Cardiac septum (tissue), 1 donor: ENCODE measurements around the gene PRXL2C. TPM values are rescaled to one million over a fixed set of nuclear protein-coding genes. Genes with fewer than 3 reads are reported as not detected.
"Not testable (repeated sequence)": the region's sequence is repeated elsewhere in the genome, so short reads cannot be mapped to it uniquely, and the experiment has no call there.

Experiments
- DNase-seq: peaks from one replicate; pipeline ENCODE4 v3.0.0-alpha.2; 2020; ENCODE audit warnings: low spot score
- intact Hi-C: fragments of 100-400 bp; cut with DNase I; formaldehyde crosslinking; loops from one replicate; pipeline ENCODE4 v1.14.0; 2022
- long read RNA-seq: library from polyadenylated mRNA; unstranded; transcript quantifications from one replicate; pipeline ENCODE4 v2.0.0, GENCODE V29; 2021
- total RNA-seq: library from RNA; stranded (reverse); fragmentation: NEBNext Ultra II Directional; extraction: Animal tissue kit (Norgen Biotek cat#: 25700); gene quantifications from one replicate; pipeline ENCODE4 v1.2.1, GENCODE V29; 2021
- donor health status: DM: no; HTN: no; CAD: no.

PRXL2C gene, protein sequence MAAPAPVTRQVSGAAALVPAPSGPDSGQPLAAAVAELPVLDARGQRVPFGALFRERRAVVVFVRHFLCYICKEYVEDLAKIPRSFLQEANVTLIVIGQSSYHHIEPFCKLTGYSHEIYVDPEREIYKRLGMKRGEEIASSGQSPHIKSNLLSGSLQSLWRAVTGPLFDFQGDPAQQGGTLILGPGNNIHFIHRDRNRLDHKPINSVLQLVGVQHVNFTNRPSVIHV
- total RNA-seq = 18.0 TPM
- long read RNA-seq, transcript PRXL2C-201 (6 exons, 2,863 nt) = major isoform, 9 of 18 reads
- long read RNA-seq, partial matches to known transcripts = 3 of 18 reads
- long read RNA-seq, other reads (novel, unspliced or antisense) = 6 of 18 reads

DNA sequence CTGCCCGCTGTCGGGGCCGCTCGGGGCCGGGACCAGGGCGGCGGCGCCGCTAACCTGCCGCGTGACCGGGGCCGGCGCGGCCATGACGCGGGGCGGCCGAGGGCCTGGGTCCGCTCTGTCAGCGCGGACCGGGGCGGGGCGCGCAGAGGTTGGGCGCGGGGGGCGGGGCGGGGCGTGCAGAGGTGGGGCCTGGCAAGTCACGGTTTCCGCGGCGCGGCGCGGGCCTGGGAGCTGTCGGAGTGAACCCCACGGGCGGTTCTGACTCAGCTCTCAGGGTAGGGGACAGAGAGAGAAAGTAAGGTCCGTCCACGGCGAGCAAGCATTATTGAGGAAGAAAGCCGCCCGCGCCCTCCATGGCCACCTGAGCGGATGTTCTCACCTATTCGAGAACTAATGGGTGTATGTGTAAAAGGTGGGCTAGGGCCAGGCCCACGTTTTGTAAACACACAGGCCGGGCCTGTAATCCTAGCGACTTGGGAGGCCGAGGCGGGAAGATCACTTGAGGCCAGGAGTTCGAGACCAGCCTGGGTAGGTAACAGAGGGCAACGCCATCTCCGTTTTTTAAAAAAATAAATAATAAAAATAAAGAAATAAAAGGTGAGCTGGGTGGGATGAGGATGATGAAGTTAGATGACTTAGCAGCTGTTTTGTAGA lies at the start of gene PRXL2C:
Gene PRXL2C, minus strand, starts transcription at position 120 of the 654 bp plus-strand sequence. Its CDS starts 36 bp downstream, at position 84.
- intact Hi-C loops = loop anchor here (2.0 kb wide), 2 partner anchors 37 to 89 kb away; partner anchors contain the start of gene CDC14B
- peak; percentile 93 for DNase-seq

DNA sequence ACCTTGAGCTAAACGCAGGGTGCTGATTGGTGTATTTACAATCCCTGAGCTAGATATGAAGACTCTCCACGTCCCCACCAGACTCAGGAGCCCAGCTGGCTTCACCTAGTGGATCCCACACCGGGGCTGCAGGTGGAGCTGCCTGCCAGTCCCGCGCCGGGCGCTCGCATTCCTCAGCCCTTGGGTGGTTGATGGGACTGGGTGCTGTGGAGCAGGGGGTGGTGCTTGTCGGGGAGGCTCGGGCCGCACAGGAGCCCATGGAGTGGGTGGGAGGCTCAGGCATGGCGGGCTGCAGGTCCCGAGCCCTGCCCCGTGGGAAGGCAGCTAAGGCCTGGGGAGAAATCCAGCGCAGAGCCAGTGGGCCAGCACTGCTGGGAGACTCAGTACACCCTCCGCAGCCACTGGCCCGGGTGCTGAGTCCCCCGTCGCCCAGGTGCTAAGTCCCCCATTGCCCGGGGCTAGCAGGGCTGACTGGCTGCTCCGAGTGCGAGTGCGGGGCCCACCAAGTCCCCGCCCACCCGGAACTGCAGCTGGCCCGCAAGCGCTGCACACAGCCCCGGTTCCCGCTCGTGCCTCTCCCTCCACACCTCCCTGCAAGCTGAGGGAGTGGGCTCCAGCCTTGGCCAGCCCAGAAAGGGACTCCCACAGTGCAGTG lies 45.7 kb upstream of the PRXL2C start:
- DNase-seq, intact Hi-C loops: not testable (repeated sequence)

GRCh38 chr9:96691326-96691725 lies 36.2 kb upstream of the PRXL2C start:
- DNase-seq = no peak
- intact Hi-C loops = no loop called here

- intact Hi-C loops = no loop called here
- DNase-seq = no peak
Measured at GRCh38 chr9:96688745-96689464, 33.8 kb upstream of the PRXL2C start.

GRCh38 chr9:96688187-96688586 lies 33.1 kb upstream of the PRXL2C start:
- no peak for DNase-seq
- intact Hi-C loops = no loop called here

- intact Hi-C loops = no loop called here
- peak; percentile 91 for DNase-seq
Measured at GRCh38 chr9:96686638-96687335, 31.7 kb upstream of the PRXL2C start.

DNA sequence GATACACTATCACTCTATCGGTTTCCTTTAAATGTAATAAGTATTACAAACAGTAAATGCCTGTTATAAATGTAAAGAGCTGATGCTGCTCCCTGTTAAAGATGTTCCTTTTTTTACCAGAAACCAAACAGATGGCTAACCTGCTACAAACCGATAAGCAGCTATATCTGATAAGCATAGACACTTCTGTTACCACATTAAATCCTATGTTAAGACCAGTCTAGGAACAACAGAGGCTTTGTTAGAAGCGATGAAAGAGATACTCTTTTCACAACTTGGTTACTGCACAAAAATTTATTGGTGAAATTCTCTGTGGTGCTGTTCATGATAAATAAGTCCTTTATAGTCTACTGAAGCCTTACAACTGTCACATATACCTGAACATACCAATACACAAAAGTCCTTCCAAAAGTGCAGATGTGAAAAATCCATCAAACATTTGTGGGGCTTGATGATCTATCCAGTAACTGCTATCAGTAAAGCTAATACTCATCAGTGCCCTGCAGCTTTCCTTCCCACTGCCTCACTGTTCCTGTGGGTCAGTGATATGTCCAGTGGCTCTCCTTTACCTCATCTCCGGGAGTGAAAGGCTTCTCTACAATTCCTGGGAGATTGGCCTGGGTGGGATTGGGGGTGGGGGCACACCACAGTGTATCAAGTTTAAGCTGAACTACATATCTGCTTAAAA lies 25.8 kb upstream of the PRXL2C start:
- DNase-seq = no peak
- intact Hi-C loops = no loop called here

GRCh38 chr9:96674906-96675538 lies 19.9 kb upstream of the PRXL2C start:
- intact Hi-C loops = no loop called here
- no peak for DNase-seq

DNA sequence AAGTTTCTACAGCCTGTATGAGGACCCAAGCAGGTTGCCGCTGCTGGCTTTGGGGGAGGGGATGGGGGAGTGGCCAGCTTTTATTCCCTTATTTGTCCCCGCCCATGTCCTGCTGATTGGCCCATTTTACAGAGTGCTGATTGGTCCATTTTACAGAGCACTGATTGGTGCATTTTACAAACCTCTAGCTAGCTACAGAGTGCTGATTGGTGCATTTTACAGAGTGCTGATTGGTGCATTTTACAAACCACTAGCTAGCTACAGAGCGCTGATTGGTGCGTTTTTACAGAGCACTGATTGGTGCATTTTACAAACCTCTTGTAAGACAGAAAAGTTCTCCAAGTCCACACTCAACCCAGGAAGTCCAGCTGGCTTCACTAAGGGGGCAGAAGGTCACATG lies 18.7 kb upstream of the PRXL2C start:
- DNase-seq, intact Hi-C loops: not testable (repeated sequence)

- intact Hi-C loops = loop anchor here (5.0 kb wide), 1 partner anchor 342 kb away; no protein-coding TSS in a partner anchor
- DNase-seq = no peak
Measured at GRCh38 chr9:96668868-96669534, 13.9 kb upstream of the PRXL2C start.

DNA sequence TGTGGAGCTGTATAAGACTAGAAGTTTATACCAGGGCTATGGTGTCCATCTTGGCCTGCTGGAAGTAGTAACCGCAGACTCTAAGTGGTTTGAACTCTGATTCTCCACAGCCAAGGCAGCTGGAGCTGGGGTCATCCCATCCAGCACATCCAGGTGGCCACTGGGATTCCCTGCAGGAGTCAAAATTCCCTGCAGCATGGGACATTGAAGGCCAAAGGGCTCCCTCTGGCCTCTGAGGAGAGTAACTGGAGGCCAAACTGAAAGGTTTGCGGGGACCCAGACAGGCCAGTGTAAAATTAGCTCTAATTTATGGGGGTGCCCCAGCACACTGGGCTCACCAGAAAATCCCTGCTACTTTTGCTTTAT lies 12.2 kb upstream of the PRXL2C start:
- no peak for DNase-seq
- intact Hi-C loops = loop anchor here (5.0 kb wide), 1 partner anchor 340 kb away; no protein-coding TSS in a partner anchor

GRCh38 chr9:96666653-96667362 lies 11.7 kb upstream of the PRXL2C start:
- intact Hi-C loops = loop anchor here (5.0 kb wide), 1 partner anchor 340 kb away; no protein-coding TSS in a partner anchor
- not testable (repeated sequence) for DNase-seq

- DNase-seq = no peak
- intact Hi-C loops = loop anchor here (2.0 to 5.0 kb wide), 2 partner anchors 215 to 338 kb away; partner anchors contain the start of gene HABP4
Measured at GRCh38 chr9:96665789-96666188, 10.7 kb upstream of the PRXL2C start.

- DNase-seq = no peak
- intact Hi-C loops = loop anchor here (2.0 kb wide), 1 partner anchor 213 kb away; the partner anchor contains the start of gene HABP4
Measured at GRCh38 chr9:96663506-96664120, 8.5 kb upstream of the PRXL2C start.

DNA sequence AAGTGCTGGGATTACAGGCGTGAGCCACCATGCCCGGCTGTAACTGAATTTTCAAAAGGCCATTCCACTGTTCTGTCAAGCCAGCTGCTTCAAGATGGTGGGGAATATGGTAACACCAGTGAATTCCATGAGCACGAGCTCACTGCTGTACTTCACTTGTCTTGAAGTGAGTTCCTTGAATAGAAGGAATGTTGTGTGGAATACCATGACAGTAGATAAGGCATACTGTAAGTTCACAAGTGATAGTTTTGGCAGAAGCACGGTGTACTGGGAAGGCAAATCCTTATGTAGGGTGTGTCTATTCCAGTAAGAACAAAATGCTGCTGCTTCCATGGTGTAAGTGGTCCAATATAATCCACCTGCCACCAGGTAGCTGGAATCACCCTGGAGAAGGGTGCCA lies 6.6 kb upstream of the PRXL2C start:
- intact Hi-C loops = no loop called here
- no peak for DNase-seq

DNA sequence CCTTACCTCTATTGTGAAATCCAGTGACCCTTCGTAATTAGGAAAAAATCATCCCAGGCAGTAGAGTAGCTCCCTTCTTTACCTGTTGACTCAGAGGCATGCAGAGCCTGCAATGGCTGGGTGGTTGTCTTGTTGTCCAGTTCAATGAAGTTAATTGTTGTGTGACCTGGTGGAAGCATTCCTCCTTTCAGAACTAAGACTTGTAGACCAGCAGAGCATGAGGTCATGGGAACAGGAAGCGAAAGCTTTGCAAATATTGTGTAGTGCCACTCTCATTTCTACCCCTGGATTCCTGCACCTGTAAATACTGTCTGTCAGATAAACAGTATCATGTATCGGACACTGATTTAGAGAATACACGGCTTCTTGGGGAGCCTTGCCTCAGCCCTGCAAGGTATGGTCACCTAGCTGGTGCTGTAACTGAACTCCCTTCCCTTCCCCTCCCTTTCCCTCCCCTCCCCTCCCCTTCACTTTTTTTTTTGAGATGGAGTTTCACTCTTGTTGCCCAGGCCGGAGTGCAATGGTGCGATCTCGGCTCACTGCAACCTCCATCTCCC lies 5.7 kb upstream of the PRXL2C start:
- no peak for DNase-seq
- intact Hi-C loops = no loop called here
